Measurements from ENCODE around the gene CMBL.
"Not testable (repeated sequence)": the region's sequence is repeated elsewhere in the genome, so short reads cannot be mapped to it uniquely, and the experiment has no call there.

The CMBL gene

DNA sequence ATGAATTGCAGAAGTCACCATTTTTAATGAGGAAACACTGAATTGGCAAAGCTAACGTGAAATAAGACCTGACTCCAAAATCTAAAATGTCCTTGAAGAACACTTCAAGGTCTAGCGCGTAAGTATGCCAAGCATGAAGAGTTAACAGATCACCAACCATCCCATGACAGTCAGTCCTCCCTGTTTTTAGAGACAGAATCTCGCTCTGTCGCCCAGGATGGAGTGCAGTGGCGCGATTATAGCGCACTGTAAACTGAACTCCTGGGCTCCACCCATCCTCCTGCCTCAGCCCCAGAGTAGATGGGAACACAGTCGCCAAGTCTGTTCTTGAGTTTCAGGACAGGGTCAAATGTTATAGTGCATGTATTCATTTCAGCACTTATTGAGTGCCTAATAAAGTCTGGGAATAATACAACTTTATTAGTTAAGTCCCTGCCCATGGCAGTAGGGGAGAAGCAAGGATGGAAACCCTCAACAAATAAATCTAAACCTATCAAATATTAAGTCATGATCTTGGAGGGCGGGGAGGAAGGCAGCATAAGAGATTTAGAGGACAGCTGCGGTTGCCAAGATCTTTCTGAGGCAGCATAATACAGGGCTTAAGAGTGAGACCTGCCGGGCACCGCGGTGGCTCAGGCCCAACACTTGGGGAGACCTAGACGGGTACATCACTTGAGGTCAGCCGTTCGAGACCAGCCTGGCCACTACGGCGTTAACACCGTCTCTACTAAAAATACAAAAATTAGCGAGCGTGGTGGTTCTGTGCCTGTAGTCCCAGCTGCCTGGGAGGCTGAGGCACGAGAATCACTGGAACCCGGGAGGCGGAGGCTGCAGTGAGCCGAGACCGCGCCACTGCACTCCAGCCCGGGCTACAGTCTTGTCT is 59.1 kb downstream of the CMBL start:
- peak; percentile 12 for DNase-seq

DNA sequence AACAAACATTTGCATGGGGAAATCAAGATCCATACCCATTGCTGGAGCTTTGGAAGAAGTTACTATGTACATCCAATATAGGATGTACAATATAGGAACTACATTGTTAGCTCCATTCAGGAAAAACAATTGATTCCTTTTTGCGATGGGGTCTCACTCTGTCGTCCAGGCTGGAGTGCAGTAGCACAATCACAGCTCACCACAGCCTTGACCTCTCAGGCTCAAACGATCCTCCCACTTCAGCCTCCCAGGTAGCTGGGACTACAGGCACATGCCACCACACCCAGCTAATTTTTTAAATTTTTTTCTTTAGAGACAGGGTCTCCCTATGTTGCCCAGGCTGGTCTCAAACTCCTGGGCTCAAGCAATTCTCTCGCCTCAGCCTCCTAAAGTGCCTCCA is 60.5 kb downstream of the CMBL start:
- DNase-seq; in situ Hi-C loops (cut with HindIII; ENCODE audit: low pct_ligation_motif_present, low pct_unique_long_range_greater_than_20kb, low sequenced_read_pairs): not testable (repeated sequence)

More for the DNA sequence above, 59.1 kb downstream of the CMBL start:
- in situ Hi-C loops (cut with HindIII; ENCODE audit: low pct_ligation_motif_present, low pct_unique_long_range_greater_than_20kb, low sequenced_read_pairs): no loop called here

DNA sequence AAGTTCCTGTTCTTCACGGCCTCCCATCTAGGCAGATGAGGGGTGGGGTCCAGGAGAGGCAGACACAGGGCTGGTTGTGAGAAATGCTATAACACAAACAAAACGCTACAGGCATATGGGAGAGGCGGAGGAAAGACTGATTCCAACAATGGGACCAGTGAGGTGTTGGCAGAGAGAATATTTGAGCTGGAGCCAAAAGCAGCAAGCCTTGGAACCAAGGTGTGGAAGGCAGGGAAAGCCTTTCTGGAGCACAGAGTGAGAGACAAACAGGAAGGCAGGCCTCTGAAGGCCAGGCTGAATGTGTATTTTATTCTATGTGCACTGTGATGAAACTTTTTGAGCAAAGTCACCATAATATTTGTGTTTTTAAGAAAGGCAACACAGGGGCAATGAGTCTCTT is 60.9 kb downstream of the CMBL start:
- in situ Hi-C loops (cut with HindIII; ENCODE audit: low pct_ligation_motif_present, low pct_unique_long_range_greater_than_20kb, low sequenced_read_pairs): no loop called here
- no peak for DNase-seq

DNA sequence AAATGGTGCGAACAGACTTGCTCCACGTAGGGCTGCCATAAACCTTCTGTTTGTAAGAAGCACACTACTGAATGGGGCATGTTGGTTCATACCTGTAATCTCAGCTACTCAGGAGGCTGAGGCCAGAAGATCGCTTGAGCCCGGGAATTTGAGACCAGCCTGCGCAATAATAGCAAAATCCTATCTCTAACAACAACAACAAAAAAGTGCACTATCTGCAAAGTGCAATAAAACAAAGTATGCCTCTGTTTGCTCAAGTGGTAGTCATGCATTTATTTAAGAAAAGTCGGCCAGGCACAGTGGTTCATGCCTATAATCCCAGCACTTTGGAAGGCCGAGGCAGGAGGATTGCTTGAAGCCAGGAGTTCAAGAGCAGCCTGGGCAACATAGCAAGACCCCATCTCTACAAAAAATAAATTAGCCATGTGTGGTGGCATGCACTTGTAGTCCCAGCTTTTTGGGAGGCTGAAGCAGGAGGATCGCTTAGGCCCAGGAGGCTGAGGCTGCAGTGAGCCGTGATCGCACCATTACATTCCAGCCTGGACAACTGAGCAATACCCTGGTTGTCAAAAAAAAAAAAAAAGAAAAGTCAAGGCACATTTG is 63.3 kb downstream of the CMBL start:
- in situ Hi-C loops (cut with HindIII; ENCODE audit: low pct_ligation_motif_present, low pct_unique_long_range_greater_than_20kb, low sequenced_read_pairs): no loop called here
- no peak for DNase-seq

DNA sequence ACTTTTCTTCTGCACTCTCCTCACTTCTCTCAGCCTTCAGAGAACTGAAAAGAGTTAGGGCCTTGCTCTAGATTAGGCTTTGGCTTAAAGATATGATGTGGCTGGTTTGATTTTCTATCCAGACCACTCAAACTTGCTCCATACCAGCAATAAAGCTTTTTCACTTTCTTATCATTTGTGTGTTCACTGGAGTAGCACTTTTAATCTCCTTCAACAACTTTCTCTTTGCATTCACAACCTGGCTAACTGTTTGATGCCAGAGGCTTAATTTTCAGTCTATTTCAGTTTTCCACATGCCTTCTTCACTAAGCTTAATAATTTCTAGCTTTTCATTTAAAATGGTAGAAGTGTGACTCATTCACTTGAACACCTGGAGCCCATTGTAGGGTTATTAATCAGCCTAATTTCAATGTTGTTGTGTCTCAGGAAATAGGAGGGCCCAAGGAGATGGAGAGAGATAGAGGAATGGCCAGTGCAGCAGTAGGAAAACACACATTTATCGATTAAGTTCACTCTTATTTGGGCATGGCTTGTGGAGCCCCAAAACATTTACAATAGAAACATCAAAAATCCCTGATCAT is 64.0 kb downstream of the CMBL start:
- in situ Hi-C loops (cut with HindIII; ENCODE audit: low pct_ligation_motif_present, low pct_unique_long_range_greater_than_20kb, low sequenced_read_pairs): no loop called here
- peak; percentile 35 for DNase-seq

DNA sequence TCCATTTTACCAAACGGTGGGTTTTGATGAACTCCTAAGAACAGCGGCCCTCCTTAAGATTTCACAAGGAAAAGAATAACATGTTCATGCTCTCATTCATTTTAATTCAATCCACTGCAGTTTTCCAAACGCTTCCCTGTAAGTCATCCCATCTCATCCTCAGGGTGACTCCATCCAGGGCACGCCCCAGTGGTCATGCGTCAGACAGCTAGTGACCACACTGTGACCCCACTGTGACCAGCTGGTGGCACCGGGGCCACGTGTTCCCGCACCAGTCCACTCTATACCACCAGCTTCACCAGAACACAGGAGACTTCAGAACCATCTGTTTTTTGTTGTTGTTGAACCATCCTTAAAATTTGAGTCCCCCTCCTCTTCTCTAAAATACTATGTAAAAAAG is 72.4 kb downstream of the CMBL start:
- peak; percentile 75 for DNase-seq
- in situ Hi-C loops (cut with HindIII; ENCODE audit: low pct_ligation_motif_present, low pct_unique_long_range_greater_than_20kb, low sequenced_read_pairs): no loop called here

DNA sequence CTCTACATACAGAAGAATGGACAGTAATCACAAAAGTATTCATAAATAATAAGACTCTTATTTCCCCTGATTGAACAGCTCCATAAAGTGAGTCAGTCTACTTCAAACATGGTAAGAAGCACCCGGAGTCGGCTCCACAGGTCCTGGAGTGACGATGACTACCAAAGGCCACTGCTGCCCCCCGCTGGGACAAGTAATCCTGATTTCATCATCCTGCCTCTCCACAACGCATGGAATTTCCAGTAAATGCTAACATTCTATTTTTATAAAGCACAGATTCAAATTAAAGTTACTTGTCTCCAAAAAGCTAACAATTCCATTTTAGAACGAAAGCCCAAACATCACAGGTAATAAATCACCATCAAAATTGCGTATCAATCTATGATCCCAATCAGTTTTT is 74.2 kb downstream of the CMBL start:
- in situ Hi-C loops (cut with HindIII; ENCODE audit: low pct_ligation_motif_present, low pct_unique_long_range_greater_than_20kb, low sequenced_read_pairs): no loop called here
- peak; percentile 86 for DNase-seq

DNA sequence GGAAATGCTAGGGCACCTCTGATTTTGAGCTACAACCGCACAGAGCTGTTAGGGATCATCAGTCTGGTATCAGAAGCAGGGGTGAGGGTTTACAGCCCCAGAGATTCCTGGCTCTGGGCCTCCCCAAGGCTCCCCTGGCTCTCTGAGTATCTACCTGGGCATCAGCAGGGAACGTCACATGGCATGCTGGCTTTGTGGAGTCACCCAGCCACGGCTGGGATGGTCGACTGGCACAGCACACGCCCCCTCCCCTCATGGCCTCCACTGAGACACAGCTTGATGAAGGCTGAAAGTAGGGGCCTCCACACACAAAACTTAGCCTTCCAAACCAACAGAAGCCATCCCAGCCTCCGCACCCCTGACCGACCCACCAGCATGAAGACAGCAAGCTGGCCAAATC is 74.7 kb downstream of the CMBL start:
- DNase-seq: no peak
- in situ Hi-C loops (cut with HindIII; ENCODE audit: low pct_ligation_motif_present, low pct_unique_long_range_greater_than_20kb, low sequenced_read_pairs): no loop called here

DNA sequence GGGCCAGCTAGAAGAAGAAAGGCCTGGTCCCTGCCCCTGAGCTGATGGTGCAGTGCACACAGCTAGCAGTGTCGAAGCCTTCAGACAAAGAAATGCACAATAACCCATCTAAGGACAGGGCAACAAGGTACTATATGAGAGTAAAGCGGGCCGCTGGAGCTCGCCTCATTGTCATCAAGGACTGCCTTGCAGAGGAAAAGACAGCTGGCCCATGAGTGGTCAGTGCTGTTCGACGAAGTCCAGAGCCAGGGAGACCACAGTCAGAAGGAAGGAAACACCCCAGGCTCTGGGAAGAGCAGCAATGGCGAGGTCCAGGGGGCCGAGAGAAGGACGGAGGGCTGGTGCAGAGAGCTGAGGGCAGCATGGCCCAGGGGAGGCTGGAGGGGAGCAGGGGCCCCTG is 75.3 kb downstream of the CMBL start:
- in situ Hi-C loops (cut with HindIII; ENCODE audit: low pct_ligation_motif_present, low pct_unique_long_range_greater_than_20kb, low sequenced_read_pairs): no loop called here

DNA sequence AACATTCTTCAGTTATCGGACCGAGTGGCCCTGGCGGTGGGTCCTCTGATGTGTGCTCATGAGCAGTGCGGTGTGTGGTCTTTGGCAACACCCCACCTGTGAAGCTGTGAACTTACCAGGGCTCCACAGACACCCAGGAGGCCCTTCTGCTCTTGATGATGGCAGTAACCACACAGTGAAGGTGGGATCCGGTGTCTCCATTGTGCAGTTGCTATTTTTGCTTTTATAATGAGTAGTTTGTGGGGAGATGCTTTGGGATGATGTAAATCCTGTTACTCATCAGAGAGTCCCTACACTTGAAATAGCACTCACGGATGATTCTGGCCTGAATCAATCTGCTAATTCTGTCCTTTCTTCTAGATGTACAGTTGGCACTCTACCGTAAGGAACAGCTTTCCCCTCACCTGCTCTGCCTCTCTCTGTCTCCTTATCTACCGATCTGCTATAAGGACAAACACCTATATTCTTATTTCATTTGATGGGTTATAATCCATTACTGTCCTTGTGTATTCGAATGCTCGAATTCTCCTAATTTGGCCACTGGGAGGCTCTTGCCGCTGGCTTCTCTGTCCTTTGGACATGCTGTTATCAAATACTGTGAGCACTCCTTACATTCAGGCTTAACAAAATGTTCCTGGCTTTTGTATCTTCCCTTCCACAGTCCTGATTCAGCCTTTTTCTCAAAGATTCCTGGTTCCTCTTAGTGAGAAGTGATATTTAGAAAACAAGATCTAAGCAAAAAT is 78.2 kb downstream of the CMBL start:
- DNase-seq: peak; percentile 42
- in situ Hi-C loops (cut with HindIII; ENCODE audit: low pct_ligation_motif_present, low pct_unique_long_range_greater_than_20kb, low sequenced_read_pairs): no loop called here

More for the DNA sequence above, 75.3 kb downstream of the CMBL start:
- no peak for DNase-seq

DNA sequence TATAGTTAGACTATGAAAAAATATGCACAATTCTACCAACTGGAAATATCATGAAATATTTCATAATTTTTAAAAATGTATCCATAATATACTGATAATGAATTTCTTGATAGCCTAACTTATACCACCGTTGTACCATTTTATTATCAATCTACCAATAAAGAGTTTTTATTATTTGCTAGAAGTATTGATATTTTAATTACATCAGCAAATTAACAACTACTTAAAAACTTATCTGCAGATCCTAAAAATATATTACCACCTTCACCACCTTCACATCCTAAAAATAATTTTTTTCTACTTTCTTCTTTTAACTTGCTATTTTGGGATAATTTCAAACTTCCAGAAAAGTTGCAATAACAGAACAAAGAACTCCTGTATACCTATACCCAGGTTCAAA is 79.4 kb downstream of the CMBL start:
- no peak for DNase-seq
- in situ Hi-C loops (cut with HindIII; ENCODE audit: low pct_ligation_motif_present, low pct_unique_long_range_greater_than_20kb, low sequenced_read_pairs): no loop called here

All from ACHN (cell line).